K562 (cell line): ENCODE measurements around the gene PIK3R2. TPM values are rescaled to one million over a fixed set of nuclear protein-coding genes. Genes with fewer than 3 reads are reported as not detected.
A peak's percentile ranks its signal among the peaks of the same experiment; 100 is the strongest.

Experiments
- CREB1 ChIP-seq, 2 experiments: sonication (generic) in 1 of 2; formaldehyde crosslinking in 1 of 2; IDR thresholded peaks; 2 replicates each; pipeline versions ENCODE4 v1.6.1 to v1.8.0; 2012 to 2022; ENCODE audit warnings: inconsistent platforms in 1 of 2, mild to moderate bottlenecking in 1 of 2, missing genetic modification reagents in 1 of 2, moderate library complexity in 1 of 2
- CREM ChIP-seq: IDR thresholded peaks from 2 replicates; pipeline ENCODE4 v1.6.1; 2014; ENCODE audit warnings: antibody characterized with exemption, low read depth
- ETS1 ChIP-seq: conservative IDR thresholded peaks from 2 replicates; pipeline ENCODE4 v1.6.1; 2011; ENCODE audit warnings: low read depth, mild to moderate bottlenecking, low read length; ENCODE audit not compliant: control insufficient read depth
- GABPB1 ChIP-seq: sonication (generic); formaldehyde crosslinking; IDR thresholded peaks from 2 replicates; pipeline ENCODE4 v1.8.0; 2022; ENCODE audit warnings: mild to moderate bottlenecking, missing genetic modification reagents
- GTF2A2 ChIP-seq: IDR thresholded peaks from 2 replicates; pipeline ENCODE4 v1.6.1; 2016; ENCODE audit warnings: mild to moderate bottlenecking, missing genetic modification characterization, missing compliant biosample characterization
- HDAC2 ChIP-seq: fragments of 450-650 bp; IDR thresholded peaks from 2 replicates; pipeline ENCODE4 v1.6.1; 2016; ENCODE audit warnings: mild to moderate bottlenecking
- KLF1 ChIP-seq: fragments of 450-650 bp; IDR thresholded peaks from 2 replicates; pipeline ENCODE4 v1.6.1; 2016; ENCODE audit warnings: missing genetic modification characterization, missing compliant biosample characterization
- MED1 ChIP-seq: sonication (generic); formaldehyde crosslinking; IDR thresholded peaks from 2 replicates; pipeline ENCODE4 v1.8.1; 2023; ENCODE audit warnings: missing genetic modification reagents, borderline replicate concordance
- MTA3 ChIP-seq: fragments of 450-650 bp; formaldehyde crosslinking; IDR thresholded peaks from 2 replicates; pipeline ENCODE4 v1.6.1; 2017; ENCODE audit warnings: mild to moderate bottlenecking, borderline replicate concordance
- MXD1 ChIP-seq: fragments of 250-450 bp; sonication (Bioruptor Pico); IDR thresholded peaks from 2 replicates; pipeline ENCODE4 v1.8.0; 2021; ENCODE audit warnings: borderline replicate concordance, mild to moderate bottlenecking, moderate library complexity; ENCODE audit not compliant: poor library complexity, severe bottlenecking
- NCOR1 ChIP-seq: fragments of 450-650 bp; IDR thresholded peaks from 2 replicates; pipeline ENCODE4 v1.6.1; 2016; ENCODE audit warnings: mild to moderate bottlenecking, moderate library complexity
- NFIC ChIP-seq: fragments of 450-650 bp; IDR thresholded peaks from 2 replicates; pipeline ENCODE4 v1.6.1; 2017; ENCODE audit warnings: mild to moderate bottlenecking, inconsistent platforms
- PCBP2 ChIP-seq: fragments of 200-400 bp; formaldehyde crosslinking; IDR thresholded peaks from 2 replicates; pipeline ENCODE4 v1.6.1; 2018; ENCODE audit warnings: low read length, low read depth, mild to moderate bottlenecking, moderate library complexity; ENCODE audit not compliant: poor library complexity, severe bottlenecking
- POLR2A ChIP-seq: fragments of 450-650 bp; conservative IDR thresholded peaks from 2 replicates; pipeline ENCODE4 v1.6.1; 2016
- PREB ChIP-seq: sonication (generic); formaldehyde crosslinking; IDR thresholded peaks from 2 replicates; pipeline ENCODE4 v1.8.1; 2023; ENCODE audit warnings: mild to moderate bottlenecking, missing genetic modification reagents
- TAL1 ChIP-seq: fragments of 450-650 bp; IDR thresholded peaks from 2 replicates; pipeline ENCODE4 v1.6.1; 2016; ENCODE audit warnings: mild to moderate bottlenecking
- TEAD1 ChIP-seq, 2 experiments: fragments of 450-650 bp in 1 of 2; sonication (generic) in 1 of 2; formaldehyde crosslinking; IDR thresholded peaks; 2 replicates each; pipeline versions ENCODE4 v1.4.0 to v1.8.0; 2020 to 2022; ENCODE audit warnings: mild to moderate bottlenecking in 2 of 2, missing genetic modification reagents in 1 of 2
- TFE3 ChIP-seq: fragments of 450-650 bp; formaldehyde crosslinking; IDR thresholded peaks from 2 replicates; pipeline ENCODE4 v1.4.0; 2020; ENCODE audit warnings: mild to moderate bottlenecking, mixed read lengths
- THRA ChIP-seq: fragments of 450-650 bp; IDR thresholded peaks from 2 replicates; pipeline ENCODE4 v1.6.1; 2017; ENCODE audit warnings: mild to moderate bottlenecking, moderate library complexity
- ZBTB7A ChIP-seq: IDR thresholded peaks from 2 replicates; pipeline ENCODE4 v1.6.1; 2011; ENCODE audit warnings: low read depth, mild to moderate bottlenecking, low read length, moderate library complexity, borderline replicate concordance; ENCODE audit not compliant: control insufficient read depth
- ZSCAN32 ChIP-seq: fragments of 450-650 bp; formaldehyde crosslinking; IDR thresholded peaks from 2 replicates; pipeline ENCODE4 v1.4.0; 2020; ENCODE audit warnings: mild to moderate bottlenecking, moderate library complexity
- polyA plus RNA-seq, 8 experiments: library from polyadenylated mRNA; depleted of rRNA in 4 of 8; stranded (reverse) in 5 of 8; unstranded in 3 of 8; fragments of >200 nt; fragmentation: Nextera tagmentation in 2 of 8; fragmentation: Illumina TruSeq in 1 of 8; extraction: Ambion mirVana in 2 of 8; extraction: Trizol in 1 of 8; gene quantifications; 2 replicates each; pipeline versions ENCODE4 v1.2.1 to v1.2.3, GENCODE V29; 2011 to 2014; ENCODE audit warnings: inconsistent platforms in 1 of 8, missing spikeins in 1 of 8
- total RNA-seq, 7 experiments: library from RNA; depleted of rRNA in 6 of 7; stranded (reverse); fragments of >200 nt in 6 of 7; fragmentation: Illumina TruSeq in 2 of 7; extraction: Trizol in 2 of 7; gene quantifications; 2 replicates each; pipeline versions ENCODE4 v1.2.1 to v1.2.3, GENCODE V29; 2011 to 2021; ENCODE audit warnings: low replicate concordance in 1 of 7
- TF ChIP-seq, protein P1 (sequence below): fragments of 250-450 bp; sonication (Bioruptor Pico); IDR thresholded peaks from 2 replicates; pipeline ENCODE4 v1.8.0; 2022; ENCODE audit warnings: moderate library complexity, mild to moderate bottlenecking, inconsistent platforms

The PIK3R2 gene
- total and polyA plus RNA-seq, 9 of the 15 experiments (the other 6 are each of a cell fraction or from before 2014, with no cell fraction given): 0.39 to 37.9 (median 5.3) TPM

DNA sequence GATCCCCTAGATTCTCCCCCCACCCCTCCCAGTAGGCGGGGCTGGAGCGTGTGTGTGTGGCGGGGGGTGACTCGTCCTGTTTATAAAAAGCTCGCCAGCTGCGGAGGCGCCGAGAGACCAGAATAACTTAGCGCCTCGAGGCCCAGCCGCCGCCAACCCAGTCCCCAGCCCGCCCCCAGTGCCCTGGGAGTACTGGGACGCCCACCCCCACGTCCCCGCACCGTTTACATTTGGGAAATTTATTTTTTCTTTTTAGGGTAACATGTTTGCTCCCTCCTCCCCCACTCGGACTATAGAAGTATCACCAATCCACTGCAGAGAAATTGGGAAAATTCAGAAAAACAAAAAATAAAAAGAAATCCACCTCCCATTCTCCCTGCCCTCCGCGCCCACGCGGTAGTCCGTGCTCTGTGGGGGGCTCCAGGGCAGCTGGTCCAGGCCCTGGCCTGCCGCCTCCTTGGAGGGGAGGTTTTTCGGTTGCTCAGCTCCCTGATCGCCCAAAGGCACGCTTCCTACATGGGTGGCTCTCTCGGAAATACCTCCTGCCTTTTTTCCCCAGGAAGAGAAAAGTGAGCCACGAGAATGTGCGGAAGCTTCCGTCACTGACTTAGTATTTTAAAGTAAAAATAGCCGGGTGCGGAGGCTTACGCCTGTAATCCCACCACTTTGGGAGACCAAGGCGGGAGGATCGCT, 52.4 kb downstream of the PIK3R2 start (continued):
- no peak for TF ChIP-seq ETS1
- TF ChIP-seq TFE3: no peak
- 0 out of 2 replicates have a peak, but pooled peaks have one; percentile 26 for TF ChIP-seq MTA3
- no peak for TF ChIP-seq THRA
- TF ChIP-seq, protein P1, sequence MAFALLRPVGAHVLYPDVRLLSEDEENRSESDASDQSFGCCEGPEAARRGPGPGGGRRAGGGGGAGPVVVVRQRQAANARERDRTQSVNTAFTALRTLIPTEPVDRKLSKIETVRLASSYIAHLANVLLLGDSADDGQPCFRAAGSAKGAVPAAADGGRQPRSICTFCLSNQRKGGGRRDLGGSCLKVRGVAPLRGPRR (CRISPR knock-in tag): no peak
- no peak for TF ChIP-seq MED1 (CRISPR knock-in tag)
- TF ChIP-seq CREM: peak; percentile 62; the same call in 1 of the 2 replicates
- TF ChIP-seq CREB1 (IDR thresholded peaks at IDR 0.05): peak; percentile 24; the same call in 1 of the 2 replicates
- TF ChIP-seq CREB1 (CRISPR knock-in tag; IDR thresholded peaks at IDR 0.05): no peak
- TF ChIP-seq HDAC2: no peak
- TF ChIP-seq PCBP2: no peak
- TF ChIP-seq GTF2A2 (tag): peak; percentile 55; the same call in 1 of the 2 replicates
- TF ChIP-seq MXD1 (CRISPR knock-in tag): no peak
- no peak for TF ChIP-seq NFIC
- peak; percentile 43; the same call in 1 of the 2 replicates for TF ChIP-seq GABPB1
- no peak for TF ChIP-seq ZSCAN32 (CRISPR knock-in tag)
- no peak for TF ChIP-seq PREB (CRISPR knock-in tag)
- TF ChIP-seq POLR2A: 0 out of 2 replicates have a peak, but pooled peaks have one; percentile 49
- no peak for TF ChIP-seq KLF1 (tag)
- peak; percentile 13 for TF ChIP-seq ZBTB7A
- TF ChIP-seq TEAD1 (CRISPR knock-in tag; IDR thresholded peaks at IDR 0.05): no peak
- TF ChIP-seq TAL1: no peak
- peak; percentile 37 for TF ChIP-seq NCOR1
